22Rv1 (cell line): ENCODE results near the gene AGAP1.

Experiments
- H3K27ac ChIP-seq: fragments of 450-650 bp; 2 replicates; pipeline ENCODE4 v1.5.1; 2017
- ZFX ChIP-seq: fragments of 450-650 bp; IDR thresholded peaks from 2 replicates; pipeline ENCODE4 v1.6.1; 2017; ENCODE audit warnings: antibody characterized with exemption, borderline replicate concordance
- TF ChIP-seq, protein P1 (sequence below): fragments of 450-650 bp; IDR thresholded peaks from 2 replicates; pipeline ENCODE4 v1.5.1; 2017; ENCODE audit warnings: mild to moderate bottlenecking

Gene AGAP1

GRCh38 chr2:235810846-235811245 is 317.0 kb downstream of the AGAP1 start:
- H3K27ac ChIP-seq = no peak overlapping the region
- TF ChIP-seq ZFX = no peak
- TF ChIP-seq, protein P1, sequence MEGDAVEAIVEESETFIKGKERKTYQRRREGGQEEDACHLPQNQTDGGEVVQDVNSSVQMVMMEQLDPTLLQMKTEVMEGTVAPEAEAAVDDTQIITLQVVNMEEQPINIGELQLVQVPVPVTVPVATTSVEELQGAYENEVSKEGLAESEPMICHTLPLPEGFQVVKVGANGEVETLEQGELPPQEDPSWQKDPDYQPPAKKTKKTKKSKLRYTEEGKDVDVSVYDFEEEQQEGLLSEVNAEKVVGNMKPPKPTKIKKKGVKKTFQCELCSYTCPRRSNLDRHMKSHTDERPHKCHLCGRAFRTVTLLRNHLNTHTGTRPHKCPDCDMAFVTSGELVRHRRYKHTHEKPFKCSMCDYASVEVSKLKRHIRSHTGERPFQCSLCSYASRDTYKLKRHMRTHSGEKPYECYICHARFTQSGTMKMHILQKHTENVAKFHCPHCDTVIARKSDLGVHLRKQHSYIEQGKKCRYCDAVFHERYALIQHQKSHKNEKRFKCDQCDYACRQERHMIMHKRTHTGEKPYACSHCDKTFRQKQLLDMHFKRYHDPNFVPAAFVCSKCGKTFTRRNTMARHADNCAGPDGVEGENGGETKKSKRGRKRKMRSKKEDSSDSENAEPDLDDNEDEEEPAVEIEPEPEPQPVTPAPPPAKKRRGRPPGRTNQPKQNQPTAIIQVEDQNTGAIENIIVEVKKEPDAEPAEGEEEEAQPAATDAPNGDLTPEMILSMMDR = no peak

DNA sequence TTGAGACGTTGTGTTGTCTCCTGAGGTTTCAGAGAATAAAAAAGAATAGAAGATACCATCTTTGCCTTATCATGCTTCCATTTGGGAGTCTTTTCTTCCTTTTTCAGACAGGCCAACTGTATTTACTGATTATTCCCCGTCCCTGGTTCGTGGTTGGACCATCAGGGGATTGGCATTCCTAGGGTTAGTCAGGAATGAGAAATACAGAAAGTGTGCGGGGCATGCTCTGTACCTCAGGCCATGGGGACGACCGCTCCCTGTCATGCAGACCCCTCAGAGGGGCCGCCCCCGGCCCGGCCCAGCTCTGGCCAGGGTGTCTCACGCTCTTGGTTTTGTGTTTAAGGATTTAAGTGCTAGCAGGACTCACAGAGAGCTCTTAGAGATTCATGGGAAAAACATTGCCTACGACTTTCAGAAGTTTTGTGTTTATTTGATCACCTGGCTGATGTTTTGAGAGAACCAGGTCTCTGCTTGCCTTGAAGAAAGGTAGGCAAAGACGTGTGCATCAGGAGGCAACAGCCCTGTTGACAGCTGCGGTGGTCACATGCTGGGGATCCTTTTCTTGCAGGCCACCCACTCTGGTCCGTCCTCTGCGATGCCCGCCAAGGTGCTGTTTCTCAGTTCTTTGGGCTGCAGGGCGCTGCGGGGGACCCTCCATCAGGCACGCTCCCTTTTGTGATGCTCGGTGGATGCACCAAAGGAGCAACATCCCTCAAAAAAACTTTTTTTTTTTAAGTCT is 317.8 kb downstream of the AGAP1 start:
- TF ChIP-seq, protein P1 = no peak
- no peak for TF ChIP-seq ZFX
- no peak overlapping the region for H3K27ac ChIP-seq

DNA sequence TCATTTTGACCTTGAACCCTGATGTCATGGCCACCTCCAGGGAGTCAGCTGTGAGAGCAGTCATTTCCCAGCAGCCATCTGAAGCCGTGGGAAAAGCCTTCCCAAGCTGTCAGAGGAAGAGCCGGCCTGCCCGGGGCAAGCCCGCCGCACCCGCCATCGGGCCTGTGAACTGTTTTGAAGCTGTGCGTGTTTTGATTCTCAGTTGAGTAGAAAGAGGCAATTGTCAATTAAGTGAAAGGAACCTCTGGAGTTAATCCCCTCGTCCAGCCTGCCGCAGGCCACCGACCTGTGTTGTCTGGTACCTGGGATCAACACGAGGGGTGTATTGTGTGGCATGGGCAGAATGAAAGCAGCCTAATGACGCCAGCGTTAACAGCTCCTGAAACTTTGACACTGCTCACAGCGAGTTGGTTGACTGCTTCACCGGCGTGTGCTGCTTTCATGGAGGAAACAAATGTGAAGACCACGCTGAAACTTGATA is 318.4 kb downstream of the AGAP1 start:
- no peak overlapping the region for H3K27ac ChIP-seq
- TF ChIP-seq, protein P1 = no peak
- no peak for TF ChIP-seq ZFX

- TF ChIP-seq, protein P1 = no peak
- no peak for TF ChIP-seq ZFX
- no peak overlapping the region for H3K27ac ChIP-seq
These were observed 319.6 kb downstream of the AGAP1 start for GRCh38 chr2:235813398-235813797.

GRCh38 chr2:235820571-235820970 is 326.7 kb downstream of the AGAP1 start:
- no peak overlapping the region for H3K27ac ChIP-seq
- TF ChIP-seq ZFX = no peak
- TF ChIP-seq, protein P1 = no peak

- no peak overlapping the region for H3K27ac ChIP-seq
- TF ChIP-seq ZFX = no peak
- TF ChIP-seq, protein P1 = no peak
These were observed 330.5 kb downstream of the AGAP1 start for GRCh38 chr2:235824331-235824730.

DNA sequence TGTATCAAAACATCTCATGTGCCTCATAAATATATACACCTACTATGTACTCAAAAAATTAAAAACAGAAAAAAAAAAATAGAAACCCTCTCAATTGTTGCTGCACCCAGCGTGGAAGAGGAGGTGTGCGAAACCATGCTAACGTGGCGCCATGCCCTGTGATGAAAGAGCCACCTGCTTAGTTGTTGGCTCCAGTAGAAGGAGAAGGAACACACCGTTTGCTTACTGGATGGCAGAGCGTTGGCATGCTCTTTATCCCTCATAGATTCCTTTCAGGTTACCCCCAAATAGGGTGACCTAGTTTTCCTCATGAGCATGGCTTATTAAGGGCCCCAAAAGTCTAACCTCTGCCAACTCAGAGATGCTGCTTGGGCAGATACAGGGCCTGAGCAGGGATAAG is 332.1 kb downstream of the AGAP1 start:
- TF ChIP-seq, protein P1 = no peak
- no peak for TF ChIP-seq ZFX
- H3K27ac ChIP-seq = no peak overlapping the region
